ENCODE data around the gene CLEC18B. TPM values are rescaled to one million over a fixed set of nuclear protein-coding genes. Genes with fewer than 3 reads are reported as not detected.
"Not testable (repeated sequence)": the region's sequence is repeated elsewhere in the genome, so short reads cannot be mapped to it uniquely, and the experiment has no call there.

CLEC18B gene
- 1 to 10 TPM in 3 of 6 donors, under 1 TPM in 1, not detected in 2; 0.86 to 5.2 (median 1.5) TPM for total RNA-seq

DNA sequence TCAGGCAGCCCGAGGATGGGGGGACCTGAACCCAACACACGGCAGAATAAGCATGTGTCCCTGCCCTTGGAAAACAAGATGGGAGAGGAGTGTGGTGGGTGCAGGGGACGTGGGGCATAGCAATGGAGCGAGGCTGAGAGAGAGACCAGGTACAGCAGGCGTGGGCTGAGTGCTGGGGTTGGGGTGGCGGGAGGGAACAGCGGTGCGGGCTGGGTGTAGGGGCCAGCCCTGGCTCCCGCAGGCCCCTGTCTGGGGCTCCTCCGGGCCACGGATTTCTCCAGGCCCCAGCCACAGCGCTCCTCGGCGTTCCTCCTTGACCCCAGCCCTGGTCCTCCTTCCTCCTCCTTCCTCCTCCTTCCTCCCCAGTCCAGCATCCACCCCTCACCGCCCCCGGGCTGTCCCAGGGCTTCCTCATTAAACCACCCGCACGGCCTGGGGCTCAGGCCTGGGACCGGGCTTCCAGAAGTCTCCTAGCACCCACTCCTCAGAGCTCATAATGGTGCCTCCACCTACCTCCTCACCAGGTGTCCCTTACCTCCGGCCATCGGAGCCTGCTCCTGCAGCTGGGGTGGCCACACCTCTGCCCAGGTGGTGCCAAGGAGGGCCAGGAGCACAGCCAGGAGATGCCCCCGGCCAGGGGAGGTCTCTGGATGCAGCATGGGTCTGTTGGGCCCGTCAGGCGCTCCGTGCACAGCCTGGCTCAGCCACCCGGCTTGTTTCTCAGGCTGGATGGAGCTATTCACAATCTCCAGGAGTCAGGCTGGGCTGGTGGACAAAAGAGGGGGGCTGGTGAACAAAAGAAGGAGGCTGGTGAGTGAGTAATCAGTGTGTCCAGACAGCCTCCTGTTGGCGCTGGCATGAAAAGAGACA, at the start of gene CLEC18B:
Gene CLEC18B (minus strand): TSS at position 867 of the 870 bp plus-strand sequence. CDS start 208 bp downstream, at position 659.
- not testable (repeated sequence) for H3K27ac ChIP-seq; H3K36me3 ChIP-seq; H3K4me3 ChIP-seq; H3K9me3 ChIP-seq; H3K27me3 ChIP-seq; H3K4me1 ChIP-seq; DNase-seq; ATAC-seq (ENCODE audit: low FRiP score in 2 of 2)
- WGBS, 2 donors: 75 to 85% methylated on average over 2 to 4 of the region's 27 CpGs

DNA sequence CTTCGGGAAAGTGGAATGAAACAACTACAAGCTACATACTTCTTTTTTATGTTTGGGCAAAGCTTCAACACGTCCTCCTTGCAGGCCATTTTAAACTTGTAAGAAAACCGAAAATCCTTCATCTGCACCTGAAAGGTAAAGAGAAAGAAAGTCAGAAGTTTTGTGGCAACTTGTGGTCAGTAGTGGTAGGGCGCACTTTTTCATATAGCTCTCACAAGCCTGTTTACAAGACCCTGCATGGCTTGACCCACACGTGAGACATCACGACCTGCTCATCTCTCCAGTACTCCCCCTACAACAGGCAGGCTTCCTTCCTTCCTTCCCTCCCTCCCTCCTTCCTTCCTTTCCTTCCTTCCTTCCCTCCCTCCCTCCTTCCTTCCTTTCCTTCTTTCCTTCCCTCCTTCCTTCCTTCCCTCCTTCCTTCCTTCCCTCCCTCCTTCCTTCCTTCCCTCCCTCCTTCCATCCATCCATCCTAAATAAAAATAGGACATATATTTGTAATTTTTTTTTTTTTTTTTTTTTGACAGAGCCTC, 48.7 kb upstream of the CLEC18B start:
- 74 to 92% methylated on average over 5 to 6 of the region's 6 CpGs for WGBS, 2 donors

DNA sequence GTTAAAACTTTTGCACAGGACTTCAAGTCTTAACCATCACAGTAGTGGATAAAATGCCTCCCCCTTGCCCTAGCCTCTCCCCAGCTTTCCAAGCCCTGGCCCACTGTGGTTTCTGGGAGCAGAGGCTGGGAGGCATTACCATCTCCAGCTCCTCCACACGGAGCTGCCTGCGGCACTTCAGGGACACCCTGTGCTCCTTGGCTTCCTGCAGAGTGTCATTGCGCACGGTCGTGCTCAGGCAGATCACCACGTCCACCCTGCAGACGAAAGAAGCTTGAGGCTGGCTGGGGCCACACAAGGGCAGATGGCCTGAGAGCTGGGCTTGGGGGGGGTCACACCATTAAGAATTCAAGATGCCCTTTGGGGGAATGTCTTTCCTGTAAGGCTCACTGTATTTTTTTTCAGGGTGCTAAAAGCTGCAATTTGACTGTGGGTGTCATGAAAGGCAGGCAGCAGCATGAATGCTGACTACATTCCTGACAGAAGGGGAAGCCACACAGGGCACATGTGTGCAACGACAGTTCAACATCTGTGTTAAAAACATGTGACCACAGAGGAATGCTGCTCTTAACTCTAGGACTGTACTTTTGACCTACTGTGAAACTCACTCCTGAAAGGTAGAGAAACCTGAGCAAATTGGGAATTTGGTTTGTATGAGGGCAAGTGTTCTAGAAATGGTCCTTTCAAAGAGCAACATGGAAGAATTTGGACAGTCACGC, 47.7 kb upstream of the CLEC18B start:
- Histone ChIP-seq H3K36me3 (peaks cover 37 to 94% (median 74%) of the 10 kb centered on the region in 4 donors), H3K27ac (no peak overlapping the region), H3K4me3 (no peak overlapping the region), H3K9me3 (no peaks in the 10 kb centered on the region), H3K27me3 (no peaks in the 10 kb centered on the region), H3K4me1 (no peaks in the 10 kb centered on the region)
- ATAC-seq (ENCODE audit: low FRiP score in 2 of 2) (peak; percentile 8 to 26), DNase-seq (no peak)
- WGBS, 2 donors: 84 to 93% methylated on average over 4 to 9 of the region's 9 CpGs
- TF ChIP-seq POLR2AphosphoS5 (IDR thresholded peaks at IDR 0.05): no peak
- no peak for TF ChIP-seq EP300 (IDR thresholded peaks at IDR 0.05)
- no peak for TF ChIP-seq POLR2A (IDR thresholded peaks at IDR 0.05)

More for the DNA sequence above, 48.7 kb upstream of the CLEC18B start:
- DNase-seq (no peak), ATAC-seq (ENCODE audit: low FRiP score in 2 of 2) (no peak)
- Histone ChIP-seq H3K27me3 (no peaks in the 10 kb centered on the region), H3K27ac (no peak overlapping the region), H3K9me3 (no peaks in the 10 kb centered on the region), H3K36me3 (peaks cover 35 to 94% (median 75%) of the 10 kb centered on the region in 4 donors), H3K4me3 (no peak overlapping the region), H3K4me1 (no peaks in the 10 kb centered on the region)
- no peak for TF ChIP-seq POLR2AphosphoS5 (IDR thresholded peaks at IDR 0.05)
- no peak for TF ChIP-seq POLR2A (IDR thresholded peaks at IDR 0.05)
- TF ChIP-seq, protein P1, sequence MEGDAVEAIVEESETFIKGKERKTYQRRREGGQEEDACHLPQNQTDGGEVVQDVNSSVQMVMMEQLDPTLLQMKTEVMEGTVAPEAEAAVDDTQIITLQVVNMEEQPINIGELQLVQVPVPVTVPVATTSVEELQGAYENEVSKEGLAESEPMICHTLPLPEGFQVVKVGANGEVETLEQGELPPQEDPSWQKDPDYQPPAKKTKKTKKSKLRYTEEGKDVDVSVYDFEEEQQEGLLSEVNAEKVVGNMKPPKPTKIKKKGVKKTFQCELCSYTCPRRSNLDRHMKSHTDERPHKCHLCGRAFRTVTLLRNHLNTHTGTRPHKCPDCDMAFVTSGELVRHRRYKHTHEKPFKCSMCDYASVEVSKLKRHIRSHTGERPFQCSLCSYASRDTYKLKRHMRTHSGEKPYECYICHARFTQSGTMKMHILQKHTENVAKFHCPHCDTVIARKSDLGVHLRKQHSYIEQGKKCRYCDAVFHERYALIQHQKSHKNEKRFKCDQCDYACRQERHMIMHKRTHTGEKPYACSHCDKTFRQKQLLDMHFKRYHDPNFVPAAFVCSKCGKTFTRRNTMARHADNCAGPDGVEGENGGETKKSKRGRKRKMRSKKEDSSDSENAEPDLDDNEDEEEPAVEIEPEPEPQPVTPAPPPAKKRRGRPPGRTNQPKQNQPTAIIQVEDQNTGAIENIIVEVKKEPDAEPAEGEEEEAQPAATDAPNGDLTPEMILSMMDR (IDR thresholded peaks at IDR 0.05): no peak
- TF ChIP-seq EP300 (IDR thresholded peaks at IDR 0.05): no peak

DNA sequence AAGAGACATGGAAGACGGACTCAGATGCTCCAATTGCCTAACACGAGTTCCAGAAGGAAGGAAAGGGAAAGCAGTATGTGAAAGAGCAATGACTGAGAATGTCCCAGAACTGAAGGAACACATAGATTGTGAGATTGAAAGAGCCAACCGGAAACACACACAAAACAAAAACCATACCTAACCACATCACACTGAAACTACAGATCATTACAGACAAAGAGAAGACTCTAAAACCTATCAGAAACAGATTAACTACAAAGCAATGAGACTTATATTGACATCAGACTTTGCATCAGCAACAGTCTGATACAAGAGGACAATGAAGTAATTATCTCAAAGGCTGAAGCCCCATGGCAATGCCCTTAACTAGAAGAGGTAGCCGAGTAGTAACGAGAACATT, 45.6 kb upstream of the CLEC18B start:
- WGBS, 2 donors: 89 to 91% methylated on average over 5 of the region's 5 CpGs
- H3K36me3 ChIP-seq: peaks cover 47 to 98% (median 82%) of the 10 kb centered on the region in 4 donors
- H3K4me3 ChIP-seq: no peak overlapping the region
- H3K4me1 ChIP-seq: no peaks in the 10 kb centered on the region
- ATAC-seq (ENCODE audit: low FRiP score in 2 of 2): no peak
- no peaks in the 10 kb centered on the region for H3K9me3 ChIP-seq
- H3K27me3 ChIP-seq: no peaks in the 10 kb centered on the region
- H3K27ac ChIP-seq: no peak overlapping the region
- no peak for DNase-seq
- TF ChIP-seq POLR2AphosphoS5 (IDR thresholded peaks at IDR 0.05) (no peak), POLR2A (IDR thresholded peaks at IDR 0.05) (no peak)
- TF ChIP-seq, protein P1 (IDR thresholded peaks at IDR 0.05): no peak

DNA sequence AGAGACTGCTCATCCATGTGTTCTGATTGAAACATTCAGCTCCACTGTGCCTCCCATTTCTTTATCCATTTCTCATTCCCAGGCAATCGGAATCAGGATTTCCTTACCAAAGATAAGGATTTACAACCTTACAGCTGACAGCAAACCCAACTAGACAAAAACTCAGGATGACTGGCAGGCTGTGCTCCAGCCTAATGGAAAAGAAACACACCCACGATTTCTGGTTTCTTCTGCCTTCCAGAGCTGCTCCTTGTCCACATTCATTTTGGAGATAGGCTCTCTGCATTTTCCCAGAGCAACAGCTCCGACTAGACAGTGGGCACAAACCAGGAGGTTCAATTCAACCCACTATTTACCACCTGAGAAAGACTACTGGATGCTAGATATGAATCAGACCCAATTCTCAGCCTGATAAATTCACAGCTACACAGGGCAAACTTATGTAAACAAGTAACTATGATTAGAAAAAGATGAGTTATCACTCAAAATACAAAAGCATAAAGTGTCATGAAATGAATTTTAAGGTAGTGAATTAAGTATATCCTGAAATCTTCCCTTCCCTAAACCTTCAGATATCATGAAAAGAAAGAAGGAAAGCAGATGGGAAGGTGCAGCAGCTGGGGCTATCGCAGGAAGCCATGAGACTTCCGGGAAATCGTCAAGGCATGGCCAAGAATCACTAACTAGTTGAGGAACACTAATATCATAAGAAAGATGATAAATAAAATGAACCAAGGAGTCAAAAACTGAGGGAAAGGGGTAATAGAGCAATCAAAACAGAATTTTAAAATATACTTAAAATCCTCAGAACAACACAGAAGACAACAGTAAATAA, 44.8 kb upstream of the CLEC18B start:
- H3K4me1 ChIP-seq: no peaks in the 10 kb centered on the region
- H3K27ac ChIP-seq: no peak overlapping the region
- no peaks in the 10 kb centered on the region for H3K27me3 ChIP-seq
- TF ChIP-seq, protein P1 (IDR thresholded peaks at IDR 0.05): no peak
- TF ChIP-seq POLR2AphosphoS5 (IDR thresholded peaks at IDR 0.05) (no peak), EP300 (IDR thresholded peaks at IDR 0.05) (no peak), POLR2A (IDR thresholded peaks at IDR 0.05) (no peak)
- peaks cover 49 to 98% (median 81%) of the 10 kb centered on the region in 4 donors for H3K36me3 ChIP-seq
- DNase-seq: no peak
- WGBS, 2 donors: 83 to 89% methylated on average over 6 of the region's 6 CpGs
- no peaks in the 10 kb centered on the region for H3K9me3 ChIP-seq
- H3K4me3 ChIP-seq: no peak overlapping the region
- ATAC-seq (ENCODE audit: low FRiP score in 2 of 2): no peak

Data from upper lobe of left lung (tissue), 6 donors.